Dedifferentiated amniotic fluid mesenchymal stem cell (primary cell): Measurements from ENCODE around the gene JAK1.

Experiments
- DNase-seq: peaks from one replicate; pipeline ENCODE4 v3.0.0-alpha.2; 2016; ENCODE audit errors: extremely low spot score

Gene JAK1

DNA sequence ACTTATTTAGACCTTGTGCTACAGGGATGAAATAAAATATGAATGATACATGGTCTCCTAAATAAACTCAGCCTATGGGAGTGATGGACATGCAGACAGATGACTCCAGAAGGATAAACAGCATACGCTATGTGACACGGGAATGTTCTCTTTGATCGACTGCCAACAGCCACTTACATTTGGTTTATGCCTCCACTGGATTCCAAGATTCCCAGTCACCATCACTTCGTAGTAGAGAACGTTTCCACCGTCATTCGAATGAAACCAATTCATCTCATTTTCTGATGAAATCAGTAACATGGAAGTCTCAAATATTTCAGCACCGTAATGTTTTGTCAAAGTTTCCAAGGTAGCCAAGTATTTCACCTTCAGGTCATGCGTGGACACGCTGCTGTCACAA, 99.7 kb downstream of the JAK1 start:
- DNase-seq, result no peak

- no peak for DNase-seq
Observed at GRCh38 chr1:64865105-64865757, 101.1 kb downstream of the JAK1 start.

GRCh38 chr1:64864018-64864940, 102.1 kb downstream of the JAK1 start:
- no peak for DNase-seq

- no peak for DNase-seq
Observed at GRCh38 chr1:64861611-64862010, 104.7 kb downstream of the JAK1 start.

DNA sequence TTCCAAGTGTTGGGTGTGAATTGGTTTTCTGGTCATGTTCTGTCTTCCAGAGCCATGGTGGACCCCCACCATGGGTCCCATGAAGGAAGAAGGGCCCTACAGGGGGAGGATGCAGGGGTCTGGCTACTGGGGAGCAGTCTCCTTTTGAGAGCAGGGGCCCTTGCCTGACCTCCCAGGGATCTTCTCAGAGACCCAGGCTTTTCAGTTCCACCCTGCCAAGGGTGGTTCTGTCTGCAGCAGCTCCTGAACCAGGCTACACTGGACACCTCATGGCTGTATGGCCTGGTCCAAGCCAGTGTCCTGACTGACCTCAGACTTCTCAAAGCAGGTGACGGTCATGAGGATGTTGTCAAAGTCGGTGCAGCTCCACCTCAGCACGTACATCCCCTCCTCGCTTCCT, 109.0 kb downstream of the JAK1 start:
- DNase-seq, result no peak

GRCh38 chr1:64856553-64856952, 109.8 kb downstream of the JAK1 start:
- no peak for DNase-seq

DNA sequence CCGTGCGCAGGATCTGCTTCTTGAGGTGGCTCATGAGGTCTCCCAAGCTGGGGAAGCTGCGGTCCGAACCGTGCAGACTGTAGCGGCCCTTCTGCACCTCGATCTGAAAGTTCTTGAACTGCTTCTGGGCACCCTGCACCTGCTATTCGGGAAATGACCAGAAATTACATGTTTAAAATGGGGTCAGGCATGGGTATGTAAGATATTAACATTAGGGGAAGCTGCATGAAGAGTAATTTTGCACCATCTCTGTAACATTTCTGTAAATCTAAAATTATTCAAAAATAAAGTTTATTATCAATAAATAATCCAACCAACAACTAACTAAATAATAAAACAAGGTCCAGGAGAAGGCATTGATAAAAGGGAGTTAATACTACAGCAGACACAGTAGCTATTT, 110.8 kb downstream of the JAK1 start:
- no peak for DNase-seq

- no peak for DNase-seq
Observed at GRCh38 chr1:64854674-64855073, 111.7 kb downstream of the JAK1 start.

DNA sequence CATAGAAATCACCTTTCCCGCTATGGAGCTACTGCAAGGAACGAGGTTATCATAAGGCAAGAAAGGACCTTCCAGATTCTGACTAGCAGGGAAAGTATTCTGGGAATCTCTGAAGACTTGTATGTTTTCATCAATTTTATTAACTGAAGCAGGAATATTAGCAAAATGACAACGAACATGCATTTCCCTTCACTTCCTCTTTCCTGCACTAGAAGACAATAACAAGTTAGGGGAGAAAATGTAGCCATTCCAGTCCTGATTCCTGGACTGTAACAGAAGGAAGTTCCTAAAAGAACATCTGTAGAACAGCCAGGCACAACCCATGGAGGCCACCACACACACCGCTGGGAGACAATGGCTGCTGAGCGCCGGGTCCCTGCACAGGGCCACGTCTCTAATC, 114.7 kb downstream of the JAK1 start:
- DNase-seq, result no peak

GRCh38 chr1:64850846-64851245, 115.5 kb downstream of the JAK1 start:
- DNase-seq, result no peak

GRCh38 chr1:64849942-64850341, 116.4 kb downstream of the JAK1 start:
- no peak for DNase-seq

GRCh38 chr1:64848803-64849202, 117.5 kb downstream of the JAK1 start:
- DNase-seq, result no peak

- no peak for DNase-seq
Observed at GRCh38 chr1:64848136-64848535, 118.2 kb downstream of the JAK1 start.

DNA sequence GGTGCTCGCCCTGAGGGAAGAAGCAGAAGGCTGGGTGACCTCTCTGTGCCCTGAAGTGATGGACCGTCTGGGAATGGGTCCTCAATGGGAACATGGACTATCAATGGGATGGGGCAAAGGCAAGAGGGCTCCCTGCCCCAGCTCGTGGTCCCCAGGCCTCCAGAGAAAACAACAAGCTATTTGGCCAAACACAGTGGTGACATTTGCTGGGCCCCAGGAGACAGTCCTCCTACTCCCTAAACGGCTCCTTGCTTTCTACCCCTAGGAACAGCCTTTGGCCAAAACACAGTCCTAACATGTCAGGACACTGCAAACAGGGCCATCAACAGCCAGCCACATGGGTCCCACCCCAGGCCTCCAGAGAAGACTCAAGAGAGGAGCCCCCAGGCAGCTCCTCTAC, 118.7 kb downstream of the JAK1 start:
- no peak for DNase-seq

GRCh38 chr1:64846573-64847430, 119.5 kb downstream of the JAK1 start:
- DNase-seq, result no peak

GRCh38 chr1:64845831-64846425, 120.4 kb downstream of the JAK1 start:
- DNase-seq, result no peak

DNA sequence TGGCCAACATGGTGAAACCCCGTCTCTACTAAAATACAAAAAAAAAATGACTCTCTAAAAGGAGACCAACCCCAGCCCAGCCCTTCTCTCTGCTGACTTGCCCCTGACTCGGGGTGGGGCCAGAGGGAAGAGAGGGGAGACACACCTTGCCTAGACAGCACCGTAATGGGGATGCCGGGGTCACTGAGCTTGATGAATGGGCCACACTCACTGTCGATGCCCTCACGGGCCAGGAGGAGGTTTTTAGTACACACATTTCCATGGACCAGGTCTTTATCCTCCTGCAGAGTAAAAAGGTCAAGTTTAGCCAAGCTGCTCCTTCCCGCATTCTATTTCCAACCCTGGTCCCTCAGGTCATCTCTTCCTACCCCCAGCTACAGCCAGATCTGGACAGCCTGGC, 121.7 kb downstream of the JAK1 start:
- DNase-seq, result no peak

DNA sequence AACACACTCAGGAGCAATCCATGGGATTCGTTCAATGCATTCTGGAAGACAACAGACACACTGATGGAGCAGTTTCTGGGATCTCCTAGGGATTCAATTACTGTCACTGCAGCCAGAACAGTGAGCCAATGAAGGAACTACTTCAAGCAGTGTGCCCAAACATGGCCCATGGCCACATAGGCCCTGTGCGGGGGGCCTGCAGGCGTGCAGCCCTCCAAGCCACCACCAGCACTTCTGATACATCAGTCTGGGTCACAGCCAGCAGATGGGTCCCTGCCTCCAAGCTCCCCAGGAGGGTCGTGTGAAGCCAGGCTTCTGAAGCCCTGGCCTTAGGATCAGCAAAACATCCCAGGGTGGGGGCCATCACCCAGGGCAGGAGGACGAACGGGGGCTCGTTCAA, 122.2 kb downstream of the JAK1 start:
- no peak for DNase-seq

DNA sequence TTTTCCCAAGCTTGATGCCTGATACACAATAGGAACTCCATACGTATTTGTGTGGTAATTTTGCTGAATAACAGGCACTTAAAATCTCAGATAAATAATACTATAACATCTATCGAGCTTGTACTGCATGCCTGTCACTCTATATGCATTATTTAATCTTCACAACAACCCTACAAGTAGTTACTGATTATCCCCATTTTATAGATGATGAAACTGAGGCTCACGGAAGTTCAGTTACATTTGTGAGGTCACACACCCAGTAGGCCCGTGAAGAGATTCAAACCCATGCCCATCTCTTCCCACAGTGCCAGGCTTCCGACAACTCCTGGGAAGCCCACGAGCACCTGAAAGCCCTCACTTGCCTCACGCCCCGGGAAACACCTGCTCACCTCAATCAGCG, 122.7 kb downstream of the JAK1 start:
- no peak for DNase-seq

GRCh38 chr1:64842224-64842623, 124.1 kb downstream of the JAK1 start:
- no peak for DNase-seq

GRCh38 chr1:64841330-64842065, 124.9 kb downstream of the JAK1 start:
- DNase-seq, result peak; percentile 18
